NCI-H2107 treated with DMSO at 0.1 percent for 48 hours (cell line): Measurements from ENCODE around the gene ELFN1.
"Not testable (repeated sequence)": the region's sequence is repeated elsewhere in the genome, so short reads cannot be mapped to it uniquely, and the experiment has no call there.

Experiments
- DNase-seq: peaks from one replicate; lab custom pipeline; 2025; ENCODE audit not compliant: unreplicated experiment; lab: John Stamatoyannopoulos, UW

The ELFN1 gene

GRCh38 chr7:1707756-1708595 lies 37.9 kb downstream of the ELFN1 start:
- DNase-seq: no peak

DNA sequence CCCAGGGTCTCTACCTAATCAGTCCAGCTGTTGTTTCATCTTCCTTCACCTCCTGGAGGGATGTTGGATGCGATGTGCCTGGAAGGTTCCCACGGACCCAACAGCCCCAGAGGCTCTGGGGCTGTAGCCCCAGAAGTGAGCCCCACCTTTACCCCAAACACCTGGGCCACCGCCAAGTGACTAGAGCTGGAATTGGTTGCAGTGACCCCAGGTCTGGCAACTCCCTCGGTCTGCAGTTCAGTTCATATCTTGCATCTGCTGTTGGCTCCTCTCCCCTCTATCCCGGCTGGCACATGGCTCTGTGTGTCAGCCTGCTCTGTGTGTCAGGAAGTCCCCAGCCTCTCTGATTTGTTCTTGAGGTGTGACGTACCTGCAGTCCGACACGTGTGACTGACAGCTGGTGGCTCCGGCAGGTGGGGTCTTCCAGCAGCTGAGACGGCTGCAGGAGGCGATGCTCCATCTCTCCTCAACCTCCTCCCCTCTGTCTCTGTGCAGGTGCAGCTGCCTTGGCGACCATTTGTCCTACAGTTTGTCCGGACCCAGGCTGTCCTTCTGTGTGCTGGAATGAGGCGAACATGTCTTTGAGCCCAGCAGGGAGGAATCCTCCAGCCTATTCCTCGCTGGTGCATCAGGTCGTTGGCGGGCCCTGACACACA lies 38.6 kb downstream of the ELFN1 start:
- DNase-seq: no peak

DNA sequence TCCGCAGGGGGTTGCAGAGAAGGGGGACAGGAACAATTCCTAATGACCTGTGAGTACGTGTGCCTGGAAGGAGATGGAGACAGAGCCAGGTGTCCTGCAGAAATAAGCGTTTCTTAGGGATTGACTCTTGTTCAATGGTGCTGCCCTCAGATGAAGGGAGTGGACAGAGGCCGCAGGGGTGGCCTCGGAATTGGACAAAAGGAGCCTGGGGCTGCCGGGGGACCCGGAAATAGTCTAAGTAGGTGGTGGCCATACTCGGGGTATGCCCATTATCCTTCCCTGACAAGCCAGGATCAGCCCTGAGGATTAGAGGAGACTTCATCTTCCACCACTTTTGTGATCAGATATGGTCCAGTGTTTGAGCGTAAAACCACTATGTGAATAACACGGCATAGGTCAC lies 39.2 kb downstream of the ELFN1 start:
- no peak for DNase-seq

DNA sequence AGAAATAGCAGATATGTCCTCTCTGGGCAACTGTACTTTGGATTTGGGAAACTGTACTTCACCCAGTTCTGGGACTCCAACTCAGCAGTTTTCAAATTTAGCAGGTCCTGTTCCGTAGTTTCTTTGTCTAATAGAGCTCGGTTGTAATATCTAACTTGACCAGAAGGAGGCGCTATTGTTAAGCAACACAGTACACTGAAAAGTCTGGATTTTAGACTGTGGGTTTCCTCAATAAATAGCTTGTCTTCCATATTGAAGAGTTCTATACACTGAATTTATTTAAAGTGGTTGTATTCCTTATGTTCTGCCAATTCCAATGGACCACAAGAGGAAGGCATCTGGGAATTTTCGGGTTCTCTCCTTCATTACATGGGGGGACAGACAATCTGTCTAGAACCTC lies 39.8 kb downstream of the ELFN1 start:
- no peak for DNase-seq

GRCh38 chr7:1710936-1711335 lies 40.9 kb downstream of the ELFN1 start:
- no peak for DNase-seq

DNA sequence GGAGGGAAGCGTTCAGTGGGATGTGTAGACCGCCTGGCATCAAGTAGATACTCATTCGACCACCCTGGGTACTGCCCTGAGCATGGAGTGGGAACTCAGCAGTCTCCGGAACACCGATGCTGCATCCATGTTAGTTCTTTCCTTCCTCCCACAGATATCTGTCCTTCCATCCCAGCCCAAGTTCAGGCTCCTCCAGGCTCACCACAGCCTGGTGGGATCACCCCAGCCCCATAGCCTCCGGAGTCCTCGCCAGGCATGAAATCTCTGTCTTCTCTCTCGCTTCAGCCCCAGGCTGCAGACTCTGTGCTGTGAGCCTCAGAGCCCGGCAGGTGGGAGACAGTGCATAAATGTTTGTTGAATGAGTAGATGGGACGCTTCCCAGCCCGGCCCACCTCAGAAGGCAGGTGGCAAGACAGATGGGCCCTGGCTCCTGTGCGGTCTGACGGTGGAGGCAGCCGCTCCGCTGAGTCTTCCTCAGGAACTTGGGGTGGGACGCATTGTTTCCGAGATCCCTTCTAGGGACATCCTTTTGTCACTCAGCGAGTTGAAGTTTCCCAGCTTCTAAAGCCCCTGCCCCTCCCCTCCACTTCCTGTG lies 42.9 kb downstream of the ELFN1 start:
- no peak for DNase-seq

- peak; percentile 52 for DNase-seq
Measured at GRCh38 chr7:1713502-1714484, 43.7 kb downstream of the ELFN1 start.

GRCh38 chr7:1714583-1715330 lies 44.7 kb downstream of the ELFN1 start:
- no peak for DNase-seq

- DNase-seq: no peak
Measured at GRCh38 chr7:1715331-1715625, 45.2 kb downstream of the ELFN1 start.

GRCh38 chr7:1715671-1716074 lies 45.6 kb downstream of the ELFN1 start:
- DNase-seq: no peak

DNA sequence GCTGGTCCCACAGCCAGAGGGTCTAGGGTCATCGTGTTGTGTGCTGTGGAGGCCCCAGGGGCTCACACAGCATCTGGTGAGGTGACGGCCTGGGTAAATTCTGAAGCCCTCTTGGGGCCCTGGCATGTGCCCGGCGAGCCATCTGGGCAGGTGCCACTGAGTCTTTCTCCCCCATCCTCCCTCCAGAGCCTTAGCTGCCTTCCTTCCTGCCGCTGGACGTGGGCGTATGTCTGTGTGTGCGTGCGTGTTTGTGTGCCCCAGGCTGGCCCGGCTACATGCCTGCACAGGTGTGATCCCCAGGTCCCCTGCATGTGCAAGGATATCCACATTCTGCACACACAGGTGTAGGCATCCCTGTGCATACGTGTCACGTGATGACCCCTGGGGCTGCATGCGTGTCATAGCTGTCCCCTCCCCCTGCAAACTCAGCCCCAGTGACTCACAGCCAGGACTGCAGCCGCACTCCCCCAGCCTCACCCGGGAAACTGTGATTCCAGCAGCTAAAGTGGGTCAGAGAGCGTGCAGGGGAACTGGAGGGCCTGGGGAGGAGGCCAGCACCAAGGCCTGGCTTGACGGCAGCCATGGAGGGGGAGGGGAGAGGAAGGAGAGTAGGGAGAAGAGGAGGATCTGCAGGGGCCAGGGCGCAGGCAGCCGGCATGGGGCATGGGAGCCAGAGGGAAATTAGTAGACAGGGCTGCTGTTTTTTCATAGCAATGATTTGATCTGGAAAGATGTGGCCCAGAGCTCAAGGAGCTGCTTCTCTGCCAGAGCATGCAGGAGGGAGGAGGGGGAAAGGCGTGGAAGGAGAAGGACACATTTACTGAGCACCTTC lies 46.4 kb downstream of the ELFN1 start:
- DNase-seq: no peak

- DNase-seq: no peak
Measured at GRCh38 chr7:1717095-1717483, 47.0 kb downstream of the ELFN1 start.

DNA sequence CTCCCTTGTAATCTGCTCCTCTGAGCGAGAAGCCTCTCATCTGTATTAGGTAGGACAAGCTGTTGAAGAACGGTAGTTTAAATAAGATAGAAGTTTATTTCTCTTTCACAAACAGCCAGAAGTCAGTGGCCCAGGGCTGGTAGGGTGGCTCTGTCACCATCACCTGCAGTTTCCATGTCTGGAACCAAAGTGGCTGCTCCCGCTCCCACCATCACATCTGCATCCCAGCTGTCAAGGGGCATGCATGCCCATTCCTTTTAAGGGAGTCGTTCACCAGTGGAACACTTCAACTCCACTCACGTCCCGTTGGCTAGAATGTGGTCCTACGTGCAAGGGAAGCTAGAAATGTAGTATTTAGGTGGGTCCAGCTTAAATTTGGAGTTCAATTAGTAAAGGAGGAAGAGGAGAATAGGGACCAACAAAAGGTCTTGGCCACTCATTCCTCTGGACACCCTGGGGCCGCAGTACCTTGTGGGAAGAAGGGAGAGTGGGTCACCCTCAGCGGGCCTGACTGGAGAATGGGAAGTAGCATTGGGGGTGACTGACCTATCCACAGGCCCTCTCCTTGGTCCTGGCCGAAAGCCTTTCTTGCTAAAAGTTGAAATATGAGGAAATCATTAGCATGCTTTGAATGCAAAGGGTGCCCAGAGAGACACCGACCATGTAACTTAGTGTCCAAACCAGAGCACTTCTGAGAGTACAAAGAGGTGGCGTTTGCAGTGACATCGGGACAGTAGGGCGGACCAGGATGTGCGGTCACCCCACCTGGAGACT lies 48.0 kb downstream of the ELFN1 start:
- no peak for DNase-seq

- DNase-seq: not testable (repeated sequence)
Measured at GRCh38 chr7:1718850-1719249, 48.8 kb downstream of the ELFN1 start.

DNA sequence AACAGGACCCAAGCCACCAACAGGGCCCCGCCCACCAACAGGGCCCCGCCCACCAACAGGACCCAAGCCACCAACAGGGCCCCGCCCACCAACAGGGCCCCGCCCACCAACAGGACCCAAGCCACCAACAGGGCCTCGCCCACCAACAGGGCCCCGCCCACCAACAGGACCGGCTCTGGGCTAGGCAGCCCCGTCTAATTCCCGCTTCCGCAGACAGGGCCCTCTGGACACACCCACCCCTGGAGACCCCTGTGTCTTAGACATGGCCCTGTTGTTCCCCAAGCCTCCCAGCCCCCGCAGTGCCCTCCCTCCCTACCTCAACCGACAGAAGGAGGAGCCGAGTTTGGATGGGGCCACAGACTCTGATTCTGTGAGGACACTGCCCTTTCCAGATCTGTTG lies 49.2 kb downstream of the ELFN1 start:
- not testable (repeated sequence) for DNase-seq

GRCh38 chr7:1719913-1720312 lies 49.8 kb downstream of the ELFN1 start:
- DNase-seq: no peak

GRCh38 chr7:1720326-1720725 lies 50.2 kb downstream of the ELFN1 start:
- peak; percentile 83 for DNase-seq

DNA sequence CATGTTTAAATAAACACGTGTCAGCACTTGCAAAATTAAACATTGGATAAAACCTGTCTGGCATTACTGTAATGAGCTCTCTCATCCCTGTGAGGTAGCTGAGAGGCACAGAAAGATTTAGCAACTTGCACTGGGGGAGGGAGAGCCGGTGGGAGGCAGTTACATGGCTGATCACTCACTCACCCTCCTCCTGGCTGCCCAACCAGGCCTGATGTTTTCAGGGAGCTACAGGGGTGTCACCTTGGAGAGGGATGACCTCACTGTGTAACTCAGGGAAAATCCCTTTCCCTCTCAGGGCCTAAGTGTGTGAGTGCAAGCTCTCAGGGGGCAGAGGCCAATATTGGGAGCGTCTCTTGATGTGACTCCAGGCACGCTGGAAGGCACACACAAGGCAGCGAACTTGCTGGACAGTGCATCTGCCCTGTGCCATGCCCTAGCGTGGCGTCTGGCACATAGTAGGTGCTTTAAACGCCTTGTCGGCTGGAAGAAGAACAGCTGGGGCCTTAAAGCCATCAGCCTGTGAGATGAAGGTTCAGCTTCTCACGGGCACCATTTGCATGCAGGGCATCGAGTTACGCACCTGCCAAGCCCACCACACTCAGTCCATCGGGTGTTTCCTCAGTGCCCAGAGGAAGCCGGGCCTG lies 51.1 kb downstream of the ELFN1 start:
- DNase-seq: peak; percentile 39
